LHCN-M2 (cell line): Measurements from ENCODE around the gene KRT36. TPM values are rescaled to one million over a fixed set of nuclear protein-coding genes. Genes with fewer than 3 reads are reported as not detected.

ENCODE experiments used
- DNase-seq: peaks from one replicate; pipeline ENCODE4 v3.0.0-alpha.2; 2012; ENCODE audit warnings: low read depth
- polyA plus RNA-seq: library from polyadenylated mRNA; unstranded; fragments of >200 nt; gene quantifications from one replicate; pipeline ENCODE4 v1.2.1, GENCODE V29; 2012; ENCODE audit warnings: missing spikeins
- total RNA-seq: library from RNA; depleted of rRNA; stranded (reverse); fragments of >200 nt; gene quantifications from 2 replicates; pipeline ENCODE4 v1.2.3, GENCODE V29; 2014; rRNA removed

The KRT36 gene
- not detected in 2 replicates for total RNA-seq
- not detected for polyA plus RNA-seq

DNA sequence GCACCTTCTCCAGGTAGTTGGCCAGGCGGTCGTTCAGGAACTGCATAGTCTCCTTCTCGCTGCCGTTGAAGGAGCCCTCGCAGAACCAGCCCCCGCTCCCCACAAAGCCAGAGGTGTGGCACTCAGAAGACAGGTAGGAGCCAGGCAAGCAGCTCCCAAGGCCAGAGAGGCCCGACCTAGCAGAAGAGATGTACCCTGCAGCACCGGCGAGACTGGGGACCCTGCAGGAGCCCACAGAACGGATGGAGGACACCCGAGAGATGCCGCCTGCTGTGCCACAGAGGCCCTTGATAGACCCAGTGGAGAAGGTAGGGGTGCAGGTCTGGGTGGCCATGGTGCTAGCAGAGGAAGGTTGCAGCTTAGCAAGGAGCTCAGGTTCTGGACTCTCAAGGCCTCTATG, at the start of gene KRT36:
Gene KRT36 (minus strand): TSS at position 380 of the 400 bp plus-strand sequence. CDS start 46 bp downstream, at position 334.
- DNase-seq: no peak

DNA sequence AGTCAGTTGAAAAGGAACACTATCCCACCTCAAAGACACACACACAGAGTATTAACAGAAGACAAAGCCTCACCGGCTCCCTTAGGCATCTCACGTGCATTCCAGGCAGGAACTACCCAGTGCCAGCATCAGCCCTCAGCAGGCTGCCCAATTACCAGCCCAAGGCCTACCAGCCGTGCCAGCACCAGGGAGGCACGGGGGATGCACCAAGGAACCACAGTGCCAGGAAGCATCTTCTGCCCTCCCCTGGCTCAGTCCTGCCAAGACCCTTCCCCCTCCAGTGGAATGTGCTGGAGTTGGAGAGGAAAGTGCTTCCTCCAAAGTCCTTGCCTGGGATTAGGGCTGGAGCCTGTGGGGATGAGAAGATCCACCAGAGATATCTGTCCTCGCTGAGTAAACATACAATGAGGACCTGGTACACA, 49.4 kb upstream of the KRT36 start:
- DNase-seq: no peak

DNA sequence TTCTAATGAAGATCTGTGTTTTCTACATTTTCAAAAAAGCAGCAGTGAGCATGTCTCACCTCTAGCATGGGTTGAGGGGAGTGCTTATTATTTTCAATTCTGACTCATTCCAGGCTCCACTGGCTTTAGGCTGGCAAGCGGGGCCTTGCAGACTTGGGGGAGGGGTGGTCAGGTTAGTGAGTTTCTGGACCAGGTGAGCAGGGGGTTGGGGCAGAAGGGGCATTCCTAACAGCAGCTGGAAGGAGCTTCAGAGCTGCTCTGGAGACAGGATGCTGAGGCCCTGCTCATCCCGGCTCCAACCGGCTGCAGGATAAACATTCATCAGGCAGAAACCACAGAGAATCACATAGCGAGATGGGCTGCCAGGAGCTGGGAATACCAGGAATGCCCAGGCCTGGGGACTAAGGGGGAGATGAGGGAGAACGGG, 48.9 kb upstream of the KRT36 start:
- peak; percentile 40 for DNase-seq

DNA sequence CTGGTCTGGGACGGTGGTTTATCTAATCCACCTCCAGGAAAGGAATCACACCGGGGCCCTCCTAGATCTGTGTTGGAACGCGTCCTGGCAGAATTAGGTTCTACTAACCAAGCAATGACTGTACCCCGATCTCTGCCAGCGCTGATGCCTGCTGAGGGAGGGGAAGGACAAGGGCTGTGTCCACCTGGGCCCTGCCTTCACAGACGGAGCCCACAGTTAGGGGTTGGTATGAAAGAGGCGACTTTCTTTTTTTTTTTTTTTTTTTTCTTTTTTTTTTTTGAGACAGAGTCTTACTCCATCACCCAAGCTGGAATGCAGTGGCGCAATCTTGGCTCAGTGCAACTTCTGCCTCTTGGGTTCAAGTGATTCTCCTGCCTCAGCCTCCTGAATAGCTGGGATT, 48.3 kb upstream of the KRT36 start:
- DNase-seq: no peak

DNA sequence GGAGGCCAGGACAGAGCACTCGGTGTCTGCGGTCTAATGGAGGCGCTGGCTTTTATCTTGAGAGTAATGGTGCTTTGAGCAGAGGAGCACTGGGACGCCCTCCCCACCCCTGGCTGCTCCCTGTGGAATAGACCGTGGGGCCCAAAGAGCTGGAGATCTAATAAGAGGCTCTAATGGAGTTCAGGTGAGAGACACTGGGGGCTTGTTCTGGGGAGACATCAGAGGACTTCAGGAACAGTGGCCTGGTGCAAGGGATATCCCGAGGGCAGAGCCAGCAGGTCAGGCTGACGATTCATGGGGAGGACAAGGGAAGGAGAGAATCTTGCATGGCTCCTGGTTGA, 47.9 kb upstream of the KRT36 start:
- DNase-seq: no peak

DNA sequence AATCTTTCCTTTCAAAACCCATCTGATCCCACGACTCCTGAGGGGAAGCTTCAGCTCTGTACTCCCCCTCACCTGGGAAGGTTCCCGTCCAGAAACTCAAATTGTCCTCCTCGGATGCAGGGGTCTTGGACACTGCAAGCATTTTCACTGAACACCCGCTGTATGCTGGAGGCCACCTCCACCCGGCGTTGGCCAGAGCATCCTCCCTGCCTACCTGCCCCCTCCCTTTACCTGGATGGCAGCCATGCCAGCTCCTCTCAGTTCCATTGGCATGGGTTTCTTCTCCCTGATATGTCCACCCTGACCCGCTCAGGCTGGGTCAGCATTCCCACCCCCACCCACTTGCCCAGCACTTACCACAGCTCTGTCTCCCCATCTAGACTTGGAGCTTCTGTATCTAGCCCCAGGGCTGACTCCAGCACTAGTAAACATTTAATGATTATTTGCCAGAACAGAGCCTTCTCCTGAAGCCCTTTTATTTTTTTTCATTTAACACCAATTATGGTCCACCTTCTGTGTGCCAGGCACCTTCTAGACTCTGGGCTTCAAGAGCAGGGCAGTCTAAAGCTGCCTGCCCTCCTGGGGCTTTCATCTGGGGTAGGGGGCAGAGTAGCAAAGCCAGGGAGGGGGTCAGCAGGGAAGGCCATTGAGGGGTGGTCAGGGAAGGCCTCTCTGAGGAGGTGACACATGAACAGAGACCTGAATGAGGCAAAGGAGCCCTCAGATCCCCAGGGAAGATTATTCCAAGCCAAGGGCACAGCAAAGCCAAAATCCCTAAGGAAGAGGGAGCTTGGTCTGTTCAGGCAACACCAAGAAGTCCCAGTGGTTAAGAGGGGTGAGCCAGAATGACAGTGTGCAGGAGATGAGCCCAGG, 47.3 kb upstream of the KRT36 start:
- no peak for DNase-seq

DNA sequence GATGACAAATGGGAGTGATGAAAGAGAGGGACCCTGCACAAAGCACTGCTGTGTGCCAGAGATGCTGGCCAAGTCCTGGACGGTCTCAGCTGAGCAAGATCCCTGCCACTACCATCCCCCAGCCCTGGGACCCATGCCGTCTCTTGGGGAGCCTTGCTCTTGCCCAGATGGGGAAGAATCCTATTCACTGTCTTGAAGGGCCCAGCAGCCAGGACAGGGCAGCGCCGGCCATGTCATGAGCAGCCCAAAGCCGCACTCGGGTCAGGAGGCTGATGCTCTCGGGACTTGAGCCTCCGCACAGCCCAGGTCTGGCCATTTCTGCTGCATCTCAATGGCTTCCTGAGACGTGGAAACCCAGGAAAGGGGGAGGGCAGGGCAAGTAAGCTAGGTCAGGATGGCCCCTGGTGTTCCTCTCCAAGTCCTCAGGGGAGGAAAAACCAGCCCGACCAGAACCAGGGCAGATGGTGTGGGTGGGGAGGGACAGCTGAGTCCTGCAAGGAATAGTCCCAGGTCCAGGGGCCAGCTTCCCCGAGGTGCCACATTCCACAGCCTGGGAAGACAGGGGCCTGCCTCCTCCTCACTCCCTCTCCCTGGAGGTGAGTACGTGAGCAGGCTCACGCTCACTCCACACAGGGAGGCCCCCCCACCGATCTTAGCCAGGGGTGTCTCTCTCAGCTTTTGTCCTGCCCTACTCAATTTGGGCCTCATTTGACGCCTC, 46.2 kb upstream of the KRT36 start:
- no peak for DNase-seq

DNA sequence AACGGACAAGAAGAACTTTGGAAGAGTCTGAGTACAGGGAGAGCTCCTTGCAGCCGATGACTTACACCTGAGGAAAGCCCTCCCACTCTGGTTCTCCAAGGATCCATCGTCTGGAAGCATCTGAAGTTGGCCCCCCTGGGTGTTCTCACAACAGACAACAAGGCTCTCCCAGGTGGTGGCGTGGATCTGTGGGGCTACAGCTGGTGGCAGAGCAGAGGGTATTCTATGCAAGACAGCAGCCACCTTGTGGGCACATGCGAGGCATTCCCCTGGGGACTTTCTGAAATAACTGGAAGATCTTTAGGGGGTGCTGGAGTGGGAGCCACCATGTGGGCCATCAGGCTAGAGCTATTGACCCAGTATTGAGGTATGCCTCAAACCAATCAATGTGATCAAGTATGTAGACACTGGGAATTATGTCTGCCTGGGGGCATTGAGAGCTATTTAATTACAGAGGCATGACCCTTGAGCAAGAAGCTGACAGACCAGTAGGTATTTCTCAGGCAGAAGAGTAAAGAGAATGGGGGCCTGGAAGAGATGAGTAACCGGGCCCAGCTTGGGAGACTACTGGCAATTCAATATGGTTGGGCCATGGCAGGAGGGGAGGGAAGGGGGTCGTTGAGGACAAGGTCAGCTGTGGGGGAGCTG, 45.3 kb upstream of the KRT36 start:
- no peak for DNase-seq

DNA sequence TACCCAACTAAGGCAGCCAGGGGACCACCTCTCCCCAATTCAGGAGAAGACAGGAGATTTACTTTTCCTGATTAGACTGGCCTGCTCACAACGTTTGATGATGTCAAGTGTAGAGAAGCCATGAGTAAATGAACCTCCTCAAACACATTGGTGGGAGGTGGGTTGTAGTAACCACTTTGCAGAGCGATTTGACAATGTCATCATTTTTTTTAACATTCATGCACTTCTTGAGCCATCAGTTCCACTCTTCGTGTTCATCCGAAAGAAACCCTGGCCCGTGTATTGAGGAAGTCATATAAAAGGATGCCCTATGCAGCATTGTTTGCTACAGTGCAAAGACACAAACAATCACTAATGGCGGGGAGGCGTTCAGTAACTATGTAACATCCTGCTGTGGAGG, 43.9 kb upstream of the KRT36 start:
- no peak for DNase-seq

DNA sequence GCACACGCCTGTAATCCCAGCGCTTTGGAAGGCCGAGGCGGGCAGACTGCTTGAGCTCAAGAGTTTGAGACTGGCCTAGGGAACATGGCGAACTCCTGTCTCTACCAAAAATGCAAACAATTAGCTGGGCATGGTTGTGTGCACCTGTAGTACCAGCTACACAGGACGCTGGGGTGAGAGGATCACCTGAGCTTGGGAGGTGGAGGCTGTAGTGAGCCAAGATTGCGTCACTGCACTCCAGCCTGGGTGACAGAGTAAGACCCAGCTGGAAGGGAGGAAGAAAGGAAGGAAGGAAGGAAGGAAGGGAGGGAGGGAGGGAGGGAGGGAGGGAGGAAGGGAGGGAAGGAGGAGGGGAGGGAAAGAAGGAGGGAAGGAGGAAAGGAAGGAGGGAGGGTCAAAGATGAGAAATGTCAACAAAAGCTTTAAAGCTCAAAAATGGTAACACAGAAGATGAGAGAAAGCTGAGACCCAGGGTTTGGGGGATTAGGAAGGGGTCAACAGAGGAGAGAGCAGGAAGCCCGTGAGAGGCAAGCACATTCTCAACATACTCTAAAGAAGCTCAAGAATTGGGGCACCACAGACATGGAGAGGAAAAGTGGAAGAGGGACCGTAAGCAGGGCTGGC, 43.3 kb upstream of the KRT36 start:
- no peak for DNase-seq

DNA sequence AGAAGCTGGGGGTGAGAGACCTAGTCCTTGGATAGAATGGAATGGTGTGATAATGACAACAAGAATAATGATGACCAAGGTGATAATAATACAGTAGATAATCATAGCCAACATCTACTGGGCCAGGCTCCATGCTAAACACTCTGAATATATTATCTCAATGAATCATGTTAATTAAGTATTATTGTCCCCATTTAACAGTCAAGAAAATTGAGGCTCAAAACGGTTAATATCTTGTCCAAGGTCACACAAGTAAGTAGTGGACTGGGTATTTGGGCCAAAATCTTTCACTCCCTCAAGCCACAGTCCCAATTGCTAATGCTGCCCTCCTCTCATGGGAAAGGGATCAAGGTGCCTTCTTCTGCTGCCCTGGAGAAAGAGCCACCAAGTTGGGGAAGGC, 42.3 kb upstream of the KRT36 start:
- DNase-seq: no peak

DNA sequence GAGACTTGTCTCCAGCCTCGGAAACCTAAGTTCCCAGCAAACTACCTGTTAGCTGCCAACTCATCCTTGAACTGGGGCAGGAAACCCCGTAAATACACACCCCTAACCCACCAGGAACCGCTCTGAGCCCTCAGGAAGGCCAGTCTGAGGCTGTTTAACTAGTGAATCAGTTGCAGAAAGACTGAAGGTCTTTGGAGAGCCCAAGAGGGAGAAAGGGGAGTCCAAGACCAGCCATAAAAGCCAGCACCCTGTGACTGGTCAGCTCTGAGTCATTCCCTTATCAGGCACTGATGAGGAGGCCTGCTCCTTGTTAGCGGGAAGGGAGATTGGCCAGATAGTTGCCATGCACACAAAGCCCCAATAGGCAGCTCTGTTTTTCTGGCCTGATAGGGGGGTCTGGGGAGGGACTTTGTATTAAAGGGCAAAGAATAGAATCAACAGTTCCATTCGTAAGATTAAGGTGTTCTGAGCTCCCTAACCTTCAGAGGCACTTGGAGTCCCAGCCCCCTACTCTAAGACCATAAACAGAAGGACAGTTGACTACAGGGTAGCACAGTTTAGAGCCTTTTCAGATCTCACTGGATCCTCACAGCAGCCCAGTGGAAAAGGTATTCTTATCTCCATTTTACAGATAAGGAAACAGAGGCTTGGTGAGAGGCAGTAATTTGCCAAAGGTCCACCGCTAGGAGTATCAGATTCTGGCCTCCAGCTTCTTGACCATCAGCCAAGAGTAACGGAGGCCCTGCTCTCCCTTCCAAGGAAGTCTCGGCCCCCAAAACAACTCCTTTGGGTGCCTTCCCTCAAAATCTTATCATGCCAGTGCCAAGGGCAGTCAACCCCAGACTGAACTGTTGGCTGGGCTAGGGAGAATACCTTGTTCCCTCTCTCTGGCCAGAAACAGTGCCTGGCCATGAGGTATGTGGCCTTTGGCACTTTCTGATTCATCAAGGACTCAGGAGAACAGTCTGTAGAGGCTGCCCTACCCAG, 40.6 kb upstream of the KRT36 start:
- peak; percentile 53 for DNase-seq

DNA sequence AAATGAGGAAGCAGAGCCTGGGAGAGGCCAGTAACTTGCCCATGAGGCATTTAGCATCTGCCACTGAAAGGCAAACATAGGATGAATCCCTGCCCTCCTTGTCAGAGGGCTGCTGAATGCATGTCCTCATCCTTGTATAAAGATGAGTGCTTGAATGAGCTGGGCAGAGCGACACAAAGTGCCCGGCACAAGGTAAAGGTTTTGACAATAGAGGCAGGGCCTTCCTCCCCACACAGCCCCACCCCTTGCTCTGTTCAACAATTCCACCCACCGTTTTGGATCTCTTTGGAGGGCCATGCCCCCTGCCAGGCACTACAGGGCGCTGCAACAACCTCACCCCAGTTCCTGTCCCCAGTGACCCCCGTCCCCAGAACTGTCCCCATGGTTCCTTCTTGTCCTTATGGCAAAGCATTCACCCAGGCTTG, 39.8 kb upstream of the KRT36 start:
- DNase-seq: no peak

DNA sequence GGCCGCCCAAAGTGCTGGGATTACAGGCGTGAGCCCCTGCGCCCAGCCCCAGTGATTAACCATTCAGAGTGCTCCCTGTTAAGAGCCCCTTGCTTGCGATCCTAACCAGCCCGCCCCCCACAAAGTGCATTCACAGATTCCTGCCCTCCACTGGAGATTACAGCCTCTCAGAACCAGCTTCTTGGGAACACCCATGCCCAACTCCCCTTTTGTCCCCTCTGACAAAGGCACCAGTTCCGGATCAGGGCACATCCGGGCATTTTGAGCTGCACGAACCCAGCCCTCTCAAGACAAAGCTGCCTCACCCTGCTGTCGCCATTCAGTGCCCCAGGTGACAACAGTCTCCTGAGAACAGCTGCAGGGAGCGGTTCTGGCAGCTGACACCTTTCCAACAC, 39.2 kb upstream of the KRT36 start:
- no peak for DNase-seq

DNA sequence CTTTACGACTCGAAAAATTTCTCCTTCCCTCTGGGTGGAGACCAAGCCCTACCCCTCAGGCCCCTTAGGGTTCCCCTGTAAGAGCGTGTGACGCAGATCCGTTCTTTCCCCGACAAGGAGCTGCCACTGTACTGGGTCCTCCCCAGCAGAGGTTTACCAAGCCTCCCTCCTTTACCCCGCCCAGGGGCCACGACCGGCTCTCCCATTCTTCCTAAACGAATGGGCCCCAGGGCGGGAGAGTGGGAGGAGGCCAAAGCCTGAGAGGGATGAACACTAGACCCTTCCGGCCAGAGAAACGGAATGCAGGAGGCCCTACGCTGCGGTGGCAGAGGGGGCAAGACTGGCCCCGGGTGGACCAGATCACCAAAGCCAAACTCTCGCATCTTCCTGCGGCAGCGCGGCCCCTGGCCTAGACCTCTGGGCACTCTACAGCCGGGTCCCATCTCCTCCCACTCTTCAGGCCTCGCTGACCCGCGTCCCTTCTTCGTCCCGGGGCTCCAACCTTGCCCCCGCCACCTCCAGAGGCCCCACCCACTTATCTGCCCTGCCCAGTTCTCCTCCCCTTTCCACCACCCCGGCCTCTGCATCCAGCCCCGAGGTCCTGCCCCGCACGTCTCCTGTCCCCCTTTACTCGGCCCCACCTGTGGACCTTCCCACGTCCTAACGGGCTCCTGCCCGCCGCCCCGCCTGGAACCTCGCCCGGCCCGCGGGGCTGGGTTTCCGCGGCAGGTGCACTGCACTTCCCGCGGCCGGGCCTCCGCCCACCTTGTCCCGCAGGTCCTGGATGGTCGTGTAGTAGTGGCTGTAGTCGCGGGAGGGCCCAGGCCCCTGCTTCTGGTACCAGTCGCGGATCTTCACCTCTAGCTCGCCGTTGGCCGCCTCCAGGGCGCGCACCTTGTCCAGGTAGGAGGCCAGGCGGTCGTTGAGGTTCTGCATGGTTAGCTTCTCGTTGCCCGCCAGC, 37.6 kb upstream of the KRT36 start:
- no peak for DNase-seq

DNA sequence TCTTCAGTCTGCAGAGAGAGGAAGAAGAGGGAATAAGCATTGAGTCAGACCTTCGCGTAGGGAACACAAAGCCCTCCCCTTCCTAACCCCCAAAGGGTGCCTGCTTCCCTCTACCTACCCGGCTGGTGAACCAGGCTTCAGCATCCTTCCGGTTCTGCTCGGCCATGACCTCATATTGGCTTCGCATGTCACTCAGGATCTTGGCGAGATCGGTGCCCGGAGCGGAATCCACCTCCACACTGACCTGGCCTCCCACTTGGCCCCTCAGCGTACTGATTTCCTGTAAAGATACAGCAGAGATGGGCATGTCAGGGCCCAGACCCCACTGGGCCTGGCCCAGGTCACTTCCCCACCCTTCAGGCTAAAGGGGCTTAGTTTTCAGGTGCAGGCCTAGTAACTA, 34.6 kb upstream of the KRT36 start:
- DNase-seq: no peak

DNA sequence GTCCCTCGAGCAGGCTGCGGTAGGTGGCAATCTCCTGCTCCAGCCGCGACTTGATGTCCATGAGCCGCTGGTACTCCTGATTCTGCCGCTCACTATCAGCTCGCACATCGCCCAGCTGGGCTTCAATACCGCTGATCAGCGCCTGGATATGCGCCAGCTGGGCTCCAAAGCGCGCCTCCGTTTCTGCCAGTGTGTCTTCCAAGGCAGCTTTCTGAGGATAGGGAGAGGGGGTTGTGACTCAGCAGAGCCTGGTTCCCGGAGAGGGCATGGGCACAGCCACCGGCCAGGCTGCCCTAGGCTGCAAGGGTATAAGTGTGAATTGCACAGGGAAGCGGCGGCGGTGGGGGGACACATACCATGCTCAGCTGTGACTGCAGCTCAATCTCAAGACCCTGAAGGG, 34.1 kb upstream of the KRT36 start:
- DNase-seq: no peak

DNA sequence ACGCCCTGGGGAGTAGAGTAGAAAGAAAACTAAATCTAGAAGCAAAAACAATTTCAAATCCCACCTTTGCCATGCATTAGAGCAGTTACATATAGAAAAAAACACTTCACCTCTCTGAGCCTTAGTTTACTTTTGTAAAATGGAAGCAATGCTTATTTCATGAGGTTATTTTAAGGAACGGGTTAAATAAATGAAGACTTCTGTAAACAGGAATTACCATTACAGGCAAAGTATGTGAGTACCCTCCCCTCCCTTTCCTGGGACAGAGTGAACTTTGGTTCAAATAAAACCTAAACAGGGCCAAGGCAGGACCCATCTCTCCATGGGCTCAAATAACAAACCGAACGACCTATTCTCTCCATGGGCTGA, 33.5 kb upstream of the KRT36 start:
- no peak for DNase-seq
